Natural killer cell (primary cell): Measurements from ENCODE around the gene ING1. TPM values are rescaled to one million over a fixed set of nuclear protein-coding genes. Genes with fewer than 3 reads are reported as not detected.
"Not testable (repeated sequence)": the region's sequence is repeated elsewhere in the genome, so short reads cannot be mapped to it uniquely, and the experiment has no call there.

Experiments
- ATAC-seq, 3 donors: fragments of 150-1000 bp in 2 of 3; fragments of 200-7000 bp in 1 of 3; cut with Tn5 transposase; 1 replicate in 1 of 3; 2 replicates in 2 of 3; pipeline ENCODE4 v1.10.0; 2021; ENCODE audit warnings: mild to moderate bottlenecking in 2 of 3, moderate library complexity in 2 of 3
- DNase-seq, 2 donors: peaks; one replicate each; pipeline versions ENCODE4 v3.0.0 to v3.0.0-alpha.2; 2013 to 2021; ENCODE audit warnings: mixed read lengths in 1 of 2
- H3K27ac ChIP-seq: one replicate; pipeline ENCODE4 v1.5.1; 2013; ENCODE audit warnings: mild to moderate bottlenecking, low read length
- H3K27me3 ChIP-seq: one replicate; pipeline ENCODE4 v1.6.1; 2013; ENCODE audit warnings: low read length; ENCODE audit not compliant: control insufficient read depth, insufficient read depth
- H3K36me3 ChIP-seq: one replicate; pipeline ENCODE4 v1.6.1; 2013; ENCODE audit warnings: low read length; ENCODE audit not compliant: control insufficient read depth, insufficient read depth
- H3K4me1 ChIP-seq: one replicate; pipeline ENCODE4 v1.6.1; 2013; ENCODE audit warnings: low read length; ENCODE audit not compliant: control insufficient read depth, insufficient read depth
- H3K4me3 ChIP-seq: one replicate; pipeline ENCODE4 v1.5.1; 2013; ENCODE audit warnings: low read length
- H3K9me3 ChIP-seq: one replicate; pipeline ENCODE4 v1.6.1; 2013; ENCODE audit warnings: low read length; ENCODE audit not compliant: control insufficient read depth, insufficient read depth
- H3K27ac Mint-ChIP-seq, 2 donors: one replicate each; pipeline ENCODE4 v1.8.0; 2022; ENCODE audit warnings: mild to moderate bottlenecking in 2 of 2, mixed read lengths in 2 of 2, moderate library complexity in 1 of 2
- H3K27me3 Mint-ChIP-seq, 2 donors: one replicate each; pipeline ENCODE4 v1.8.0; 2022; ENCODE audit warnings: low read depth in 2 of 2, mixed read lengths in 2 of 2
- H3K36me3 Mint-ChIP-seq: one replicate; pipeline ENCODE4 v1.8.0; 2022; ENCODE audit warnings: mixed read lengths
- H3K4me1 Mint-ChIP-seq, 2 donors: one replicate each; pipeline ENCODE4 v1.8.0; 2022; ENCODE audit warnings: mixed read lengths in 2 of 2
- H3K4me3 Mint-ChIP-seq: one replicate; pipeline ENCODE4 v1.8.0; 2022; ENCODE audit warnings: mild to moderate bottlenecking, moderate library complexity, mixed read lengths
- H3K9me3 Mint-ChIP-seq, 2 donors: one replicate each; pipeline ENCODE4 v1.8.0; 2022; ENCODE audit warnings: mixed read lengths in 2 of 2
- WGBS: methylation state at CpG from one replicate; pipeline ENCODE4 v1.1.7; 2013; ENCODE audit warnings: missing lambda C conversion rate; ENCODE audit not compliant: insufficient coverage; 5-methylcytosine and 5-hydroxymethylcytosine counted together
- intact Hi-C: fragments of 100-400 bp; cut with micrococcal nuclease; formaldehyde crosslinking; loops from one replicate; pipeline ENCODE4 v1.14.2; 2022
- total RNA-seq, 4 donors: library from RNA; stranded (reverse); fragments of 120-200 nt in 1 of 4; gene quantifications; one replicate each; pipeline versions ENCODE4 v1.2.3 to v1.2.4, GENCODE V29; 2013 to 2022
- TF ChIP-seq, protein P1 (sequence below): fragments of 200-600 bp; IDR thresholded peaks from one replicate; pipeline ENCODE4 v1.8.0; 2022; ENCODE audit warnings: antibody characterized with exemption

The ING1 gene
- total RNA-seq, 3 donors from 2014 or later (not counting 1 experiment from before 2014, with no cell fraction given), result 12.6 to 22.5 (median 15.5) TPM

DNA sequence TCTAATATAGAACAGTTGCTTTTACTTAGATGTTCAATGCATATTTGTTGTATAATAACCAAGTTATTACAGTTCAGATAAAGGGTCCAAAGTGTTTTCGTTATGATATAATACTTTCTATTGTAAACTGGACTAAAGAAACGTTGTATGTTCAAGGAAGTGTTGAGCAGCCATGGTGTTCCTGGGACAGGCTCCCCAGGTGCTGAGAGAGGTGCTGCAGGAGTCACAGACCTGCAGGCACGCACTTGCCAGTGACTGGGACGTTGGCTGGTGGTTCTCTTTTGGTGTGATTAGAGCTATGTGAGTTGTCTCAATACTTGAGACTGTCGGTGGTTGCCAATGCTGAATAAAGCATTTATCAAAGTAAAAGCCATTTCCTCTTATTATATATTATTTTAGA, 9.5 kb downstream of the ING1 start:
- no peak overlapping the region for H3K27ac ChIP-seq
- H3K36me3 ChIP-seq, result peaks cover 17% of the 10 kb centered on the region
- Mint-ChIP-seq H3K36me3 (no peaks in the 10 kb centered on the region), H3K4me3 (no peak overlapping the region), H3K27me3 (no peaks in the 10 kb centered on the region), H3K9me3 (no peaks in the 10 kb centered on the region), H3K4me1 (peaks cover 37 to 41% of the 10 kb centered on the region in 2 donors), H3K27ac (no peak overlapping the region)
- H3K27me3 ChIP-seq, result no peaks in the 10 kb centered on the region
- no peak for DNase-seq
- H3K4me3 ChIP-seq, result no peak overlapping the region
- no peaks in the 10 kb centered on the region for H3K9me3 ChIP-seq
- H3K4me1 ChIP-seq, result peaks cover 31% of the 10 kb centered on the region
- WGBS, result 84% methylated on average over 4 of the region's 5 CpGs
- intact Hi-C loops, result no loop called here
- no peak for ATAC-seq
- TF ChIP-seq, protein P1, sequence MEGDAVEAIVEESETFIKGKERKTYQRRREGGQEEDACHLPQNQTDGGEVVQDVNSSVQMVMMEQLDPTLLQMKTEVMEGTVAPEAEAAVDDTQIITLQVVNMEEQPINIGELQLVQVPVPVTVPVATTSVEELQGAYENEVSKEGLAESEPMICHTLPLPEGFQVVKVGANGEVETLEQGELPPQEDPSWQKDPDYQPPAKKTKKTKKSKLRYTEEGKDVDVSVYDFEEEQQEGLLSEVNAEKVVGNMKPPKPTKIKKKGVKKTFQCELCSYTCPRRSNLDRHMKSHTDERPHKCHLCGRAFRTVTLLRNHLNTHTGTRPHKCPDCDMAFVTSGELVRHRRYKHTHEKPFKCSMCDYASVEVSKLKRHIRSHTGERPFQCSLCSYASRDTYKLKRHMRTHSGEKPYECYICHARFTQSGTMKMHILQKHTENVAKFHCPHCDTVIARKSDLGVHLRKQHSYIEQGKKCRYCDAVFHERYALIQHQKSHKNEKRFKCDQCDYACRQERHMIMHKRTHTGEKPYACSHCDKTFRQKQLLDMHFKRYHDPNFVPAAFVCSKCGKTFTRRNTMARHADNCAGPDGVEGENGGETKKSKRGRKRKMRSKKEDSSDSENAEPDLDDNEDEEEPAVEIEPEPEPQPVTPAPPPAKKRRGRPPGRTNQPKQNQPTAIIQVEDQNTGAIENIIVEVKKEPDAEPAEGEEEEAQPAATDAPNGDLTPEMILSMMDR, result no peak

DNA sequence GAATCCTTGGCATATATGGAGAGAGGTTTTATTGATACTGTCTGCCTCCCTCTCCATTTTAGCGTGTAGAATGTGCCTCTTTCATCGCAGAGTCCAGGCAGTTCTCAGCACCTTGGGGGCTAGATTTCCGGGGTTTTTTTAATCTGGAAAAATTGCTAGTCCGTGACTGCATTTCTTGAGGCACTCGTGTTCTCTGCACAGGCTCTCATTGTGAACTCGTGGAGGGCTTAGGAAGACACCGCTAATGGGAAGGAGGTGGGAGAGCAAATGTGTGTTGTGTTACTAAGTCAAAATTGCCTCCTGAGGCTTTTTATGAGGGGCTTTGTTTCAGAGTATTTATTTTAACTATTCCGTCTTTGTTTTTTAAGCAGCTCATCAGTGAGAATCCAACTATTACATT, 10.1 kb downstream of the ING1 start:
- Histone ChIP-seq H3K4me1 (peaks cover 28% of the 10 kb centered on the region), H3K36me3 (peaks cover 17% of the 10 kb centered on the region), H3K27ac (no peak overlapping the region), H3K27me3 (no peaks in the 10 kb centered on the region), H3K9me3 (no peaks in the 10 kb centered on the region), H3K4me3 (no peak overlapping the region)
- Mint-ChIP-seq H3K27ac (peak overlapping the region in 1 of 2 donors; percentile 54), H3K36me3 (no peaks in the 10 kb centered on the region), H3K4me1 (peaks cover 39 to 42% of the 10 kb centered on the region in 2 donors), H3K27me3 (no peaks in the 10 kb centered on the region), H3K4me3 (no peak overlapping the region), H3K9me3 (no peaks in the 10 kb centered on the region)
- DNase-seq, result no peak
- TF ChIP-seq, protein P1, result no peak
- ATAC-seq, result no peak
- intact Hi-C loops, result no loop called here
- 90% methylated on average over 7 of the region's 8 CpGs for WGBS

- ATAC-seq, result peak; percentile 29 to 56 (median 39)
- peaks cover 28% of the 10 kb centered on the region for H3K4me1 ChIP-seq
- not testable (repeated sequence) for H3K9me3 ChIP-seq, H3K9me3 Mint-ChIP-seq, H3K36me3 ChIP-seq, H3K27me3 Mint-ChIP-seq, H3K27ac ChIP-seq, H3K36me3 Mint-ChIP-seq, H3K27me3 ChIP-seq
- DNase-seq, result peak in 1 of 2 donors; percentile 19
- H3K4me1 Mint-ChIP-seq, result peaks cover 30 to 36% of the 10 kb centered on the region in 2 donors
- intact Hi-C loops, result loop anchor here (1.0 to 5.0 kb wide), 3 partner anchors 11 to 186 kb away; no protein-coding TSS in a partner anchor
- peak overlapping the region; percentile 10 for H3K4me3 ChIP-seq
- WGBS, result 81% methylated on average over 6 of the region's 6 CpGs
- peak overlapping the region; percentile 91 for H3K4me3 Mint-ChIP-seq
- H3K27ac Mint-ChIP-seq, result peak overlapping the region; percentile 75 to 82
Measured at GRCh38 chr13:110726153-110726552, 12.7 kb downstream of the ING1 start.

DNA sequence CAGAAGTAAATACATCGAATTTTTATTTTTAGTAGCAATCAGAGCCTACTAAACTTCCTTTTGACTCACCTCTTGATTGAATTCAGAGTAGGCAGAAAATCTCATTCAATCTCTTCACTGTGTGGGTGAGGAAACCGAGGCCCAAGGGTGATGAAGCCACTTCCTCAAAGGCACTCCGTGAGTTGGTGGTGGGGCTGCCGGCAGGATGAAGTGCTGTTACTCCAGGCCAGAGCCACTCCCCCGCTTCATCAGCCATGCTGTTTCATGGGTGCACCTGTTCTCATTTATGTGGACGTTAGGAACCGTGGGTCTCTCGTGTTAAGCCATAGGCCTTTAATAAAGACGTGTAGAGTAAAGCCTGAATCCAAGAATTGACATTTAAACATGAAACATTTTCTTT, 13.2 kb downstream of the ING1 start:
- Histone ChIP-seq H3K4me1 (peaks cover 28% of the 10 kb centered on the region), H3K27ac (no peak overlapping the region), H3K9me3 (no peaks in the 10 kb centered on the region), H3K36me3 (peaks cover 4% of the 10 kb centered on the region), H3K4me3 (no peak overlapping the region), H3K27me3 (no peaks in the 10 kb centered on the region)
- peak overlapping the region; percentile 91 for H3K4me3 Mint-ChIP-seq
- intact Hi-C loops, result loop anchor here (1.0 to 5.0 kb wide), 3 partner anchors 11 to 186 kb away; no protein-coding TSS in a partner anchor
- H3K27ac Mint-ChIP-seq, result peak overlapping the region; percentile 75 to 82
- ATAC-seq, result peak; percentile 86 to 97 (median 89)
- WGBS, result 31% methylated on average over 7 of the region's 9 CpGs
- DNase-seq, result peak; percentile 65 to 74
- H3K27me3 Mint-ChIP-seq, result no peaks in the 10 kb centered on the region
- peaks cover 30 to 36% of the 10 kb centered on the region in 2 donors for H3K4me1 Mint-ChIP-seq
- no peaks in the 10 kb centered on the region for H3K36me3 Mint-ChIP-seq
- TF ChIP-seq, protein P1, result no peak
- no peaks in the 10 kb centered on the region for H3K9me3 Mint-ChIP-seq
